HG02610 (cell line): ENCODE measurements around the gene GTPBP4.

ENCODE experiments used
- ATAC-seq: cut with Tn5 transposase; IDR thresholded peaks from one replicate; pipeline ENCODE4 v1.9.1; 2021; ENCODE audit warnings: mild to moderate bottlenecking, moderate library complexity; ENCODE audit not compliant: unreplicated experiment

Gene GTPBP4

DNA sequence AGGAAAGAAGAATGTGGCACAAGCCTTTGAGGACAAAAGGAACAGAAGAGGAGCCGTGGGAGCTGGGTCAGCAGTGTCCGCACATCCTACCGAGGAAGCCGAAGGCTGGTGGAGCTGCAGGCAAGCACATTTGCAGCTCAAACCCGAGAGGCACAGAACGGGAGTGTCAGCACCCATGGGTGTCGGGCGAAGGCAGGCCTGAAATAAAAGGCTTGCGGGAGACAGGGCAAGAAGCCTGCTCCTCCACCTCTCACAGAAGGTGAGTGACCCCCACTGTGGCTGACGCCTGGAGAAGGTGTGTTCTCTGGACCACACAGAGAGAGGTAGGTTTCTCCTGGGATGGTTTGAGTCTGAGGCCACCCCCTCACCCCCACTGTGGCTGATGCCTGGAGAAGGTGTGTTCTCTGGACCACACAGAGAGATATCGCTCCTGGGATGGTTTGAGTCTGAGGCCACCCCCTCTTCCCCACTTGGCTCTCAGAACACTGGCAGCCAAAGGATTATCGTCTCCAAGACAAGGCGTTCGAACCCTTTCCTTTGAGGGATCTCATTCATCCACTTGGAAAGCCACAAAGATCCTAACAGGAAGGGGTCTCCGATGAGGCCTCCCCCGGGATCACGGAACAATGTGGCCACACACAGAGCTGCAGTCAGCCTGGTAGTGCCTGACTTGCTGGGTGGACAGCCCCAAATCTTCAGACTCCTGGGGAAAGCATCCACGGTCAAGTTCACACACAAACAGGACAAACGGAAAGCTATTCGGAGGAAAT, 21.6 kb upstream of the GTPBP4 start:
- no peak for ATAC-seq

DNA sequence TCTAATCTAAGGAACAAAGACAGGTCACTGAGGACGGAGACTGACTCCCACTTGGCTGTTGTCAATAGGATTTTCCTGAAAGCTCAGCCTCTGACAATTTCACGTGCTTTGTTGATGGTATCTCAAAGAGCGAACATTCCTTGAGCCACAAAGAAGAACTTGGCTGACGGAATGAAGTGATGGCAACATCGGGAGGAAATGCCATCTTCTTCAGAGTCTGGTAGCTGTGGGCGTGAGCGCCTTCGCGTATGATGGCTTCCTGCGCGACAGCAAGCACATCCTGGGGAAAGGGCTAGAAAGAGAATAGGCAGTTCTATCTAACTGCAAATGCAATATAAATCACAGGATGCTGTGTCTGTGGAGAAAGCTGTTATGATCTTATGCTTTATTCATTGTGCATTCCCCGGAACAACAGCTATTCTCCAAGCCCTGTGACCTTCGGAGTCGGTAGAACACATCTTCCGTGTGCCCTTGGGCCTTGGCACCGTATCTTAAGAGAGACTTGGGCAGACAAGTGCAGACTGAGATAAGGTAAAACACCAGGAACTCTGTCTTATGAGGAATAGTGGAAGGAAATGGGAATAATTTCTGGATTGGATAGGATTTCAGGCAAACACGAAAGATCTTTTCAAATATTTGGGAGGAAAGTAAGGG, 19.6 kb upstream of the GTPBP4 start:
- ATAC-seq = no peak

DNA sequence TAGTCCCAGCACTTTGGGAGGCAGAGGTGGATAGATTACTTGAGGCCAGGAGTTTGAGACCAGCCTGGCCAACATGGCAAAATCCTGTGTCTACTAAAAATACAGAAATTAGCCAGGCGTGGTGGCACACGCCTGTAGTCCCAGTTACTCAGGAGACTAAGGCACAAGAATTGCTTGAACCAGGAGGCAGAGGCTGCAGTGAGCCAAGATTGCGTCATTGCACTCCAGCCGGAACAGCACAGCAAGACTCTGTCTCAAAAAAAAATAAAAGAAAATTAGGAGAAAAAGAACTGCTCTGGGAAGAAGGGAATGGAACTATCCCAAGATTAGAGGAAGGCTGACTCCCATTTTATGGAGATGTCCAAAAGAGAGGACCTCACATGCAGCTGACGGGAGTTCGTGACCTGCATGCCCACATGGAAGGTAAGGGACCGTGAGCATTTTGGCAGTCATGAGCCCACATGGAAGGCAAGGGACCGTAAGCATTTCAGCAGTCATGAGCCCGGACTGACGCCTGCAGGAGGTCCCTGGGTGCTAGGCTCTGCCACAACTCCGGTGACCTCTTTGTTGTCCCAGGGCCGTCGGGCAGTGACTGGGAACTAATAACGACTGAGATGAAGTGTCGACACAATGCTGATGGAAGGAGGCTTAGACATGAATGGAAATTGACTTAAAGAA, 18.6 kb upstream of the GTPBP4 start:
- ATAC-seq = no peak

DNA sequence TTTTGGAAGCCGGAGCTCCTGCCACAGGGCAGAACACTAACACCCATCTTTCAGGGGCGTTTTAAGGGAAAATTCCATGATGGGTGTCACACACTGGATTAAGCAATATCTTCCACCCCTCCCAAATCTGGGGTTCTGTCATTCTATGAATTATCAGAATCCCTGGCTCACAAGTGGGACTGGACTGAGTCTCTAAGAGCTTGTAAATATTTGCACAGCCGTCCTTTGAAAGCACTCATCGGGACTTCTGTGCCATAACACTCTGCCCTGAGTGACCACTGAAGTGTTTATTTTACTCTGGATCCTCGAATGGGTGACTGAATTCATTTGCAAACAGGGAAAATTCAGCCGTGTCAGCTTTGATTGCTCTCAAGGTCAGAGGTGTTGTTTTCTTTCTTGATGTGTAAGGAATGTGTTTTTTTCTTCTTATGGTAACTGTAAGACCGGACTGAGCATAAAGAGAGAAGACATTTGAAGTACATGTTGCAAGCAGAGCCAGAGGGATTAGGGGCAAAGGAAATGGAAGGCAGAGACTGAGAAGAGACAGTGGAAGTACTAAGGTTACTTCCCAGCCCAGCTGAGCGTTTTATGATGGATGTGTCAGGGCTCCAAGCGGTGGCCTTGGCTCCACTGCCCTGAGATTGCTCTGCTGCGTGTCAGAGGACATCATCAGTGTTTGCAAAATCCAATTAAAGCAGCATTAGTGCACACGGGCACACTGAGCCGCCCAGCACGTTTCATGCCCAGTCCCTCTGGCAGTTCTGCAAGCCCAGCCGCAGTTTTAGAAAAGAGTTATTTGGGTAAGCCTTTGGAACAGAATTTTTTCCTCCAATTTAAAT, 17.7 kb upstream of the GTPBP4 start:
- no peak for ATAC-seq

DNA sequence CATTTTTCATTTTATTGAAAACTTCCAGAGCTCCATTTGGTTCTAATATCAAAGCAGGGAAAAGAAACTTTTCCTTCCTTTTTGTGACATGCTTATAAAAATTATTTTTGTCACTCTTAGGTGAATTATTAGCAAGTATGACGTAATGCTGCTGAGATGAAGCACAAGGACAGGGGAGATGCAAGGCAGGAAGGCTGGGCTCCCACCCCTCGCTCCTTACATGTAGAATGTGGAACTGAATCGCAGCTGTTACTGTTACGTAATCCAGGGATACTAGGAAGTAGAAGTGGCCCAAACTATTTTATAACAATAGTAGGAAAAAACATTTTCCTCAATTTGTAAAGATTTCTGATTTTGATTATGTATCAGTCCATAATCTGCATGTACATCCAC, 17.1 kb upstream of the GTPBP4 start:
- ATAC-seq = no peak

DNA sequence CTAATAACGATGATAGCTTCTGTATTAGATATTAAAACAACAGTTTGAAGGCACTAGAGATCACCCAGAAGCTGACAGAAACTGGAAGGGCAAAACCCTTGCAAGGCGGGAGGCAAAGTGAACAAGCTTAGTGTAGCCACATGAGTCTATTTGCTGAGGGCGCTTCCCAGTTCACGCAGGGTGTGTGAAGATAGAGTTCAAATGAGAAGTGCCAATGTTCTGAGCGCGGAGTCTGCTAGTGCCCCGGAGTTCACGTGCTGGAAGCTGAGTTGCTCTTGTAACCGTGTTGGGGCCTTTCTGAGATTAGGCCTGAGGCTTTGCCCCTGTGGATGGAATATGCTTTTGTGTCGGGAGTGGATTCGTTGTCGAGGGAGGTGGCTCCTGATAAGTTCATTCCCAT, 16.6 kb upstream of the GTPBP4 start:
- ATAC-seq = no peak

DNA sequence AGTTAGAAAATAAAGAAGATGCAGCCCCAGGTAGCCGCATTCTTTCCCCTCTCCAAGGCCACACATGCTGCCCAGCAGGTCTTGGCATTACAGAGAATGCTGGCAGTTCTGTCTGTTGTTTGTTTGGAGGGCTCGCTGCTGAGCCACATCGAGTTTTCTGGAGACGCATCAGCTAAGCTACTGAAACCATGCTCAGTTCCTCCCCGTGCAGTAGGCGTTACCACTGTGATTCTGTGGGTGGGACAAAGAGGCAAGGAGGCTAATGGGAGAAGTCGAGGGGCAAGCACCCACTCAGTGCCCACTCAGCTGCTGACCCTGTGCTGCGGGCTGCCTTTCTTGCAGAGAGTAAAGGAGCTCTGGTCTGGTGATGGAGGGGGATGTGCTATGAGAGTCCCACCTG, 15.5 kb upstream of the GTPBP4 start:
- no peak for ATAC-seq

DNA sequence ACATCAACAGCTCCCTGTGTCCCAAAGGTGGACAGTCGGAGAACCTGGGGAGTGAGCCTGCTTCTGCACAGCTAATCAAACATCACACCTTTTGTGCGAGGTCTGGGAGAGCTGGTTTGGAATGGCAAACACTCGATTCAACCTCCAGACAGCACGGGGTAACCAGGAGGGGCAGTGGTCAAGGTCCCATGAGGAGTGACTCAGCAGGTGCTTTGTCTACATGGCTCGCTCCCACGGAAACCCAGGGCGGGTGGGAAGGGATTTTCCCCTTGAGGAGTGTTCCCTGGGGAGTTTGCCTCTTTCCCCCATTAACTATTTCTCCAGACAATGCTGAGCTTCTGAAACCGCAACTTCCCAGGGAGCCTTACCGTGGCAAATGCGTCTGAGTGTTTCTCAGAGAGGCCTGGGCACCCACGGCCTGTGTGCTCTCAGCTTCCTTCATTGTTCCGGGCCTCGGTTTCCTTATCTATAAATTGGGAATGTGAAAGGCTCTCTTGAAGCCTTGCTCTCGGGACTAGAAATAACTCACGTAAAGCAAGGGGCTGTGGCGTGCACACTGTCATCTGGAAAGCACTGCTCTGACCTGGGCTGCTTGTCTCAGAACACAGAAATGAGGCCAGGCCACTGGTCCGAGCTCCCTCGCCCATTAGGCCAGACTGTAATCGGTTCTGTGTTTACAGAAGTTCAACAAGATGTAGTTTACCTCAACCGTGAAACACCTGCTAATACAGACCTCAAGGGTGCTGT, 14.0 kb upstream of the GTPBP4 start:
- peak; percentile 59 for ATAC-seq

DNA sequence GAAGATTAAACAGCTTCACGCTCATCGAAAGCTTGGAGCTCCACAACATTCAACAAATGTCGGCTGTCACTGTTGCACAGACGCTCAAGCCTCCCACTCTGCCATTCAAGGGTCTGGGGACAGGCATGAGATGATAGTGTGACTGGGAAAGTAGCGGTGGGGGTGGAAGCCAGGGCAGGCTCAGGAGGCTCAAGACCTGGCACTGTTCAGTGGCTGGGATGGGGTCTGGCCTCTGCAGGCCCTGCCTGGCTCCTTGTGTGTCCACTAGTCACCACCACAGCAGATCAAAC, 13.5 kb upstream of the GTPBP4 start:
- ATAC-seq = no peak

DNA sequence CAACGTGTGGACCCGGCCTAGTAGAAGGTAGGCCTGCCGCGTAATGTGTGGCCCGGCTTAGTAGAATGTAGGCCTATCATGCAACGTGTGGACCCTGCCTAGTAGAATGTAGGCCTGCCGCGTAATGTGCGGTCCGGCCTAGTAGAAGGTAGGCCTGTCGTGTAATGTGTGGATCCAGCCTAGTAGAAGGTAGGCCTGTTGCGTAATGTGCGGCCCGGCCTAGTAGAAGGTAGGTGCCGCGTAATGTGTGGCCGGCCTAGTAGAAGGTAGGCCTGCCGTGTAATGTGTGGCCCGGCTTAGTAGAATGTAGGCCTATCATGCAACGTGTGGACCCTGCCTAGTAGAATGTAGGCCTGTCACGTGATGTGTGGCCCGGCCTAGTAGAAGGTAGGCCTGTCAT, 11.9 kb upstream of the GTPBP4 start:
- no peak for ATAC-seq

DNA sequence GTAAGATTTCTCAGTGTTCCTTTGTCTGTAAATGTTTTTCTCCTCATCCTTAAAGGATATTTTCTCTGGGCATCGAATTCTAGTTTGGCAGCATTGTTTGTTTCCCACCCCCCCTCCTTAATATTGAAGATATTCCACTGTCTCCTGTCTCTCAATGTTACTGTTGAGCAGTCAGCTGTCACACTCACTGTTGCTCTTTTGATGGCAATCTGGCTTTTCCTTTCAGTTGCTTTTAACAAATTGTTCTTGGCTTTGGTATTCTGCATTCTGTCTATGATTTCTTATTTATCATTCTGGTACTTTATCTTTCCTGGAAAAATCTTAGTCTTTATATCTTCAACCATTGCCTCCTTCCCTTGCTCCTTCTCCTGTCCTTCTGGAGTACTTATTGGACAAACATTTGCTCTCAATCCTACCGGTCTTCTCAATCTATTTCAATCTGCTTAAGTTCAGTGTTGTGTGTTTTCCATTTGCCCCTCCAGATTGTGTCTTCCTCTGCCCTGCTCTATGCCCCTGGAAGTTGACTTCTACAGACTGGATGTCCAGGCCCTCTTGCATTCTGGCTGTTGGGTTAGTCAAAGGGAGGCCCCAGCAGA, 9.3 kb upstream of the GTPBP4 start:
- ATAC-seq = no peak

DNA sequence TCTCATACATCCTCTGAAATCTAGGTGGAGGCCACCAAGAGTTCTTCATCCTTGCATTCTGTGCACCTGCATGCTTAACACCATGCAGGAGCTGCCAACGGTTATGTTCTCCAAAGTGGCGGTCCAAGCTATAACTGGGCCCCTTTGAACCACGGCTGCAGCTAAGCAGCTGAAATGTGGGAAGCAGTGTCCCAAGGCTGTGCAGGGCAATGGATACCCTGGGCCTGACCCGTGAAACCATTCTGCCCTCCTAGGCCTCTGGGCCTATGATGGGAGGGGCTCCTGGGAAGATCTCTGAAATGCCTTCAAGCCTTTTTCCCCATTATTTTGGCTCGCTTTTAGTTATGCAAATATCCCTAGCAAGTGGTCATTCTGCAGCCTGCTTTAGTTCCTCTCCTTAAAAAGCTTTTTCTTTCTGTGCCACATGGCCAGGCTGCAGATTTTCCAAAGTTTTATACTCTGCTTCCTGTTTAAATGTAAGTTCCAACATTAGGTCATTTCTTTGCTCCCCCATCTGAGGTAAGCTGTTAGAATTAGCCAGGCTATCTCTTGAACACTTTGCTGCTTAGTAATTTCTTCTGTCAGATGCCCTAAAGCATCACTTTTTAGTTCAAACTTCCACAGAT, 7.7 kb upstream of the GTPBP4 start:
- no peak for ATAC-seq

DNA sequence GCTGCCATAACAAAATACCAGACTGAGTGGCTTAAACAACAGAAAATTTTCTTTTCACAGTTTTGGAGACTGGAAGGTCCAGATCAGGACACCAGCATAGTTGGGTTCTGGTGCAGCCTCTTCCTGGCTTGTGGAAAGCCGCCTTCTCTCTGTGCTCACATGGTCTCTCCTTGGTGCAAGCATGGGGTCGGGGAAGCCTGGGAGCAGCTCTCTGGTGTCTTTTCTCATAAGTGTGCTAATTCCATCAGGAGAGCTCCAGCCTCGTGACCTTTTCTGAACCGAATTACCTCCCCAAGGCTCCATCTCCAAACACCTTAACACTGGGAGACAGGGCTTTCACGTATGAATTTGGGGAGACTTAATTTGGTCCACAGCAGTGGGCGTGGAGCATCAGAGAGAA, 4.8 kb upstream of the GTPBP4 start:
- ATAC-seq = no peak

DNA sequence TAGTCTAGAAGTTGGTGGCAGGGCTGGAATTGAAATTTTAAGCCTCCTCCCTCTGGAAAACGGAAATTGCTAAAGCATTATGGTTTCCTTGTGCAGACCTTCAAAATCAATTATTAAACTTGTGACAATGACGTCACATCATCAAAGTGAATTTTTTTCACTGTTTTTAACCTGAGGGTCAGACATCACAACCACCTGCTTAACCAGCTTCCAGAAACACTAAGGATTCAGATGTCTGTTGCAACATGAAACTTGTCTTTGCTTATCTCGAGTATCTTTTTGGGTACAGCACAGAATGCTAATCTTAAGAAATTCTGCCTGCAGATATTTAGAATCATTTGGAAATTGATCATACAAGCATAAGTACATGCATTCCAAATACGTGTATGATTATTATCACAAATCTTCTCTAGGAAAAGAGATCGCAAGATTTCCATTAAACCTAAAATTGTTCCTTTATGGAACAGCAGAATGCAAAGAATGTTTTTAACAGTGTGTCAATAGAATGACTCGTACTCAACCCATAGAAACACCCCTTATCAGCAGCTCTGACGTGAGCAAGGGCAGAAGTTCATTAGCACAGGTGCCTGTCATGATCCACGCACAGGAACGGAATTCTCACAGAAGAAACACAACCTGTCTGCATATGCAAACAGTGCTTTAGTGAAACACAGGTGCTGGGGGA, 4.1 kb upstream of the GTPBP4 start:
- no peak for ATAC-seq

DNA sequence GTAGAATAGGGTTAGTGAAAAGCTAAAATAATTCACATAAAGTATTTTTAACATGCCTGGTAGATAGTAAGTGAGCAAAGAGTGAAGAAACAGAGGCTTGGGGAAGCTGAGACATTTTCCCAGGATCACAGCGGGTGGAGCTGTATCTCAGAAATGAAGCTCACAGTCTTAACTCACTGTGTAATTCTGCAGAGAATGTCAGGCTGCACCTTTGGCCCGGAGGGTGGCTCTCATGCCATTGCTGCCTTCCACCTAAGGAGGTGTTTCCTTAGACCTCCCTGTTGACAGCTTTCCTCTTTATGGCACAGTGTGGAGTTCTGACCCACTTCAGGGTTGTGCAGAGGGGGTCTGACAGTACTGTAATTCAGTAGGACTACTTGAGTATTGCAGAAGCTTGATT, 2.9 kb upstream of the GTPBP4 start:
- ATAC-seq = no peak

DNA sequence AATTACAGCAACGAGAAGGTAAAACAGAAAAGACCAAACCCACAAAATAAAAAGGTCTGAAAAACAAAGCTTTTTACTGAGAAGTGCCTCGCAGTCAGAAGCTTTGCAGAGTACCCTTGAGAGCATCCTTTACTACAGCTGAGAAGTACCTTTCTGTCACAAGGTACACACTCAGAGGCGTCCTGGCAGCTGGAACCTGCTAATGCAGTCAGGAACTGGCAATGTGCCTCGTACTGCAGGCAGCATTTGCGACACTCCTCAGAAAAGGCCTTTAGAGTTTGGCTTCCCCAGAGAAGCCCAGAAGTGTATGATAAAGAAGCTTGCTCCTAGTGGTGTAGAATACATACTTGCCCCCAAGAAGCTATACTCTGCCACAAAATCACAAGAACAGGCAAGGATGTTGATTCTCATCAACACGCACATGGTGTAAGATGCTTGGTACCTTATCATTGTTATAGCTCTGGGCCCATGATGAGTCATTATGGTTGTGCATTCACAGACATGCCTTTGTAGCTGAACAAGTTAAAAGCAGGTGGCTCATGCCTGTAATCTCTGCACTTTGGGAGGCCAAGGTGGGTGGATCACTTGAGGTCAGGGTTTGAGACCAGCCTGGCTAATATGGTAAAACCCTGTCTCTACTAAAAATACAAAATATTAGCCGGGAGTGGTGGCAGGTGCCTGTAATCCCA, 2.0 kb upstream of the GTPBP4 start:
- ATAC-seq = no peak

DNA sequence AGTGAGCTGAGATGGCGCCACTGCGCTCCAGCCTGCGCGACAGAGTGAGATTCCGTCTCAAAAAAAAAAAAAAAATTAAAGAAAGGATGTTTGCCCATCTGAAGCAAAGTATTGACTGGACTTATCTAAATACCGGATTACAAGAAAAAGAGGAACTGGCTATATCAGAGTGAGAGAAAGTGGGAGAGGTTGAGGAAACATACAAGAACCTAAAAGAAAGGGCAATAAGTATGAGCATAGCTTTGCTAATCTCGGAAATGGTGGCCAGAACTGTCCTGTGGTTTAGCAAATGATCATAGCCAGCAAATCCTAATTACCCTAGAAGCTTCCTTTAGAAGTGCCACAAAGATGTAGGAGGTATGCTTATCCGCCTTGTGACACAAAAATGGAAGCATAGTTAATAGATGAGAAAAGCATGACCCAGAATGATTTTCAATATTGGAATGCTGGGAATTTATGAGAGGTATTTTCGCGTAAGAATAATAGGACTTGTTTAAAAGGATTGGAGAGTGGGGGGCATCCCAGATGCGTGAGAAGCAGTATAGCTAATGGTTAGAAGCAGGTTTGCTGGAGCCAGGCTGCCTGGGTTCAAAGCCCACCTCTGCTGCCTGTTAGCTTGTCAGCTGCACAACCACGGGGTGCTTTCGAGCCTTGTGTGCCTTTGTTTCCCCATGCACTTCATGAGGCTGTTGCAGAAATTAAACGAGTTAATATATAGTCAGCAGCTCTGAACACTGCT, 1.2 kb upstream of the GTPBP4 start:
- no peak for ATAC-seq

DNA sequence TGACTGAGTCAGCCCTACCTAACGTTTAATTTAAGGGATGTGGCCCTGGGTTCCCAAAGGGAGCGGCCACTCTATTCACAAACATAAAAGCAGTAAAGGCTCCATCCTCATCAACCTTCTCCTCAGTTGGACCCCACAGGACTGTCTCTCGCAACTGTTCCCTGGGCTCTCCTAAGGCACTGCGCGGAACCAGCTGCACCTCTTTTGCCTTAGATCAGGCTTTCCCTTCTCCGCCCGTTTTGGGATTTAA, 689 bp upstream of the GTPBP4 start:
- no peak for ATAC-seq
